NCI-H1694 treated with DMSO at 0.1 percent for 48 hours (cell line): ENCODE measurements around the gene C9.
"Not testable (repeated sequence)": the region's sequence is repeated elsewhere in the genome, so short reads cannot be mapped to it uniquely, and the experiment has no call there.

Experiments
- DNase-seq: peaks from one replicate; lab custom pipeline; 2025; lab: John Stamatoyannopoulos, UW

C9 gene

GRCh38 chr5:39371367-39371635 is 7.0 kb upstream of the C9 start:
- DNase-seq = no peak

GRCh38 chr5:39370555-39371366 is 6.5 kb upstream of the C9 start:
- no peak for DNase-seq

- no peak for DNase-seq
Measured at GRCh38 chr5:39369123-39369815, 5.0 kb upstream of the C9 start.

GRCh38 chr5:39368116-39368515 is 3.8 kb upstream of the C9 start:
- no peak for DNase-seq

GRCh38 chr5:39367711-39368110 is 3.4 kb upstream of the C9 start:
- no peak for DNase-seq

GRCh38 chr5:39363217-39363616 is 1.1 kb downstream of the C9 start:
- no peak for DNase-seq

GRCh38 chr5:39362646-39363045 is 1.6 kb downstream of the C9 start:
- no peak for DNase-seq

GRCh38 chr5:39361306-39361705 is 3.0 kb downstream of the C9 start:
- DNase-seq = no peak

- no peak for DNase-seq
Measured at GRCh38 chr5:39360471-39361111, 3.7 kb downstream of the C9 start.

- no peak for DNase-seq
Measured at GRCh38 chr5:39356263-39356662, 8.0 kb downstream of the C9 start.

- no peak for DNase-seq
Measured at GRCh38 chr5:39355324-39355723, 9.0 kb downstream of the C9 start.

GRCh38 chr5:39353717-39354399 is 10.4 kb downstream of the C9 start:
- no peak for DNase-seq

GRCh38 chr5:39352951-39353350 is 11.3 kb downstream of the C9 start:
- no peak for DNase-seq

- DNase-seq = no peak
Measured at GRCh38 chr5:39352170-39352569, 12.1 kb downstream of the C9 start.

- no peak for DNase-seq
Measured at GRCh38 chr5:39349484-39349883, 14.8 kb downstream of the C9 start.

GRCh38 chr5:39342460-39342859 is 21.8 kb downstream of the C9 start:
- no peak for DNase-seq

- no peak for DNase-seq
Measured at GRCh38 chr5:39341896-39342295, 22.4 kb downstream of the C9 start.

- no peak for DNase-seq
Measured at GRCh38 chr5:39340506-39340905, 23.8 kb downstream of the C9 start.

GRCh38 chr5:39337252-39337915 is 26.9 kb downstream of the C9 start:
- no peak for DNase-seq

- DNase-seq = not testable (repeated sequence)
Measured at GRCh38 chr5:39334296-39334695, 30.0 kb downstream of the C9 start.

GRCh38 chr5:39333104-39333503 is 31.2 kb downstream of the C9 start:
- DNase-seq = no peak

GRCh38 chr5:39331861-39332381 is 32.4 kb downstream of the C9 start:
- no peak for DNase-seq
